Measurements from ENCODE around the gene SIK3.

The SIK3 gene

GRCh38 chr11:116861539-116861938 lies 236.7 kb downstream of the SIK3 start:
- TF ChIP-seq CTCF (IDR thresholded peaks at IDR 0.05; ENCODE audit: low read depth, low read length, missing control alignments) = no peak
- DNase-seq (ENCODE audit: extremely low read depth, low read depth) = no peak
- H3K4me3 ChIP-seq (replicated peaks; ENCODE audit: low read depth, low read length) = no peak overlapping the region

- no peak for DNase-seq (ENCODE audit: extremely low read depth, low read depth)
- no peak for TF ChIP-seq CTCF (IDR thresholded peaks at IDR 0.05; ENCODE audit: low read depth, low read length, missing control alignments)
- H3K4me3 ChIP-seq (replicated peaks; ENCODE audit: low read depth, low read length) = no peak overlapping the region
These were observed 237.9 kb downstream of the SIK3 start for GRCh38 chr11:116860303-116860702.

GRCh38 chr11:116859175-116859574 lies 239.1 kb downstream of the SIK3 start:
- no peak for TF ChIP-seq CTCF (IDR thresholded peaks at IDR 0.05; ENCODE audit: low read depth, low read length, missing control alignments)
- no peak for DNase-seq (ENCODE audit: extremely low read depth, low read depth)
- no peak overlapping the region for H3K4me3 ChIP-seq (replicated peaks; ENCODE audit: low read depth, low read length)

GRCh38 chr11:116857936-116858335 lies 240.3 kb downstream of the SIK3 start:
- no peak for TF ChIP-seq CTCF (IDR thresholded peaks at IDR 0.05; ENCODE audit: low read depth, low read length, missing control alignments)
- DNase-seq (ENCODE audit: extremely low read depth, low read depth) = no peak
- no peak overlapping the region for H3K4me3 ChIP-seq (replicated peaks; ENCODE audit: low read depth, low read length)

GRCh38 chr11:116857316-116857715 lies 240.9 kb downstream of the SIK3 start:
- no peak for DNase-seq (ENCODE audit: extremely low read depth, low read depth)
- no peak overlapping the region for H3K4me3 ChIP-seq (replicated peaks; ENCODE audit: low read depth, low read length)
- no peak for TF ChIP-seq CTCF (IDR thresholded peaks at IDR 0.05; ENCODE audit: low read depth, low read length, missing control alignments)

- DNase-seq (ENCODE audit: extremely low read depth, low read depth) = no peak
- no peak overlapping the region for H3K4me3 ChIP-seq (replicated peaks; ENCODE audit: low read depth, low read length)
- TF ChIP-seq CTCF (IDR thresholded peaks at IDR 0.05; ENCODE audit: low read depth, low read length, missing control alignments) = no peak
These were observed 241.8 kb downstream of the SIK3 start for GRCh38 chr11:116856423-116856822.

- TF ChIP-seq CTCF (IDR thresholded peaks at IDR 0.05; ENCODE audit: low read depth, low read length, missing control alignments) = no peak
- DNase-seq (ENCODE audit: extremely low read depth, low read depth) = no peak
- H3K4me3 ChIP-seq (replicated peaks; ENCODE audit: low read depth, low read length) = no peak overlapping the region
These were observed 242.8 kb downstream of the SIK3 start for GRCh38 chr11:116855413-116855812.

Data from HFF-Myc (cell line).